ENCODE measurements around the gene PRM3. TPM values are rescaled to one million over a fixed set of nuclear protein-coding genes. Genes with fewer than 3 reads are reported as not detected.

The PRM3 gene
- total RNA-seq (2022) (not detected in 2 replicates), Bru-seq, nascent RNA (not detected), BruChase-seq, experiment 1, labeled RNA remaining after a 6-hour chase (not detected), BruChase-seq, experiment 2, labeled RNA remaining after a 2-hour chase (not detected)
- long read RNA-seq, result 0 reads

DNA sequence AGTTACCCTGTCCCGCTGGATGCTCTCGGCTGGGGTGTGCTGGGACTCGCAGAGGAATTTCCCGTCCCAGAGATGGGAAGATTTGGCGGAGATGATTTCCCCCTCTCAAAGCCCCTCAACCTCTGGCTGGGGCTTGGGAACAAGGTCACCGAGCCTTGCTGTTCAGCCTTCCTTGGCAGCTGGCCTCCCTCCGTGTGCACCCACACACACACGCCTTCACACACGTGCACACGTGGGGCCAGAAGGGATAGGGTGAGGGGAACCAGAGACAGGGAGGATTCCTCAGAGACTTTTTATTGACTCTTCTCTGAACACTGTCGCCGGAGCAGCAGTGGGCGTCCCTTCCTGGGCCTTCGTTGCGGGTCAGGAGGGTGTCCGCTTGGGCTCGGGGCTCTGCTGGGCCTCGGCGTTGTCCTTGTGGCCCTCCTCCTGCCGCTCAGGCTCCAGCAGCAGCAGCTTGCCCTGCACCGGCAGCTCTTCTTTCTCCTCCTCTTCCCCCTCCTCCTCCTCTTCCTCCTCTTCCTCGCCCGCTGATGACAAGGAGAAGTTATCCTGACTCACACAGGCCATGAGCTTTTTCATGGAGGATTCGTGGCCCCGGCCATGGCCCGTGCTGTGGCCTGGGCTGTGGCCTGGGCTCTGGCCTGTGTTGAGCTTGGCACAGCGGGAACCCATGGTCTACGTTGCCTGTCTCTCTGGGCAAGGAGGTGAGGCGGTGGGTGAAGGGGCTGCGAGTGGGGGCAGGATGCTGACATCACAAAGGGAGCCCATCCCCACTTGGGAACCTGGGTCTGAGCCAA, at the start of gene PRM3:
PRM3 (minus strand) TSS at position 709 of the 800 bp plus-strand sequence; CDS start at position 675, 34 bp downstream.
- POLR2A ChIA-PET, result no interaction called here
- no peak for TF ChIP-seq CTCF (IDR thresholded peaks at IDR 0.05; ENCODE audit: unreplicated experiment)
- intact Hi-C loops (cut with micrococcal nuclease), result no loop called here
- CTCF ChIA-PET, result interaction anchor here (2.8 kb wide), 1 partner anchor 309 kb away, joined by 9 read pairs; no protein-coding TSS in a partner anchor
- DNase-seq (ENCODE audit: unreplicated experiment), result no peak
- H3K36me3 Mint-ChIP-seq (ENCODE audit: insufficient read depth, unreplicated experiment), result no peaks in the 10 kb centered on the region
- no peak within 1 kb of the TSS for H3K27ac Mint-ChIP-seq (ENCODE audit: low read depth, unreplicated experiment)
- no TSS peak for BruUV-seq (replicated peaks)
- H3K4me1 Mint-ChIP-seq (ENCODE audit: insufficient read depth, unreplicated experiment), result peaks cover 6% of the 10 kb centered on the region
- peaks cover 27% of the 10 kb centered on the region for H3K27me3 Mint-ChIP-seq (ENCODE audit: insufficient read depth, unreplicated experiment)
- no peaks in the 10 kb centered on the region for H3K9me3 Mint-ChIP-seq (ENCODE audit: unreplicated experiment)
- no peak within 1 kb of the TSS for H3K4me3 Mint-ChIP-seq (ENCODE audit: unreplicated experiment)

- no peaks in the 10 kb centered on the region for H3K9me3 Mint-ChIP-seq (ENCODE audit: unreplicated experiment)
- intact Hi-C loops (cut with micrococcal nuclease), result no loop called here
- CTCF ChIA-PET, result no interaction called here
- POLR2A ChIA-PET, result no interaction called here
- DNase-seq (ENCODE audit: unreplicated experiment), result no peak
- peaks cover 4% of the 10 kb centered on the region for H3K4me1 Mint-ChIP-seq (ENCODE audit: insufficient read depth, unreplicated experiment)
- no peaks in the 10 kb centered on the region for H3K36me3 Mint-ChIP-seq (ENCODE audit: insufficient read depth, unreplicated experiment)
- TF ChIP-seq CTCF (IDR thresholded peaks at IDR 0.05; ENCODE audit: unreplicated experiment), result no peak
- H3K4me3 Mint-ChIP-seq (ENCODE audit: unreplicated experiment), result no peak overlapping the region
- H3K27me3 Mint-ChIP-seq (ENCODE audit: insufficient read depth, unreplicated experiment), result no peaks in the 10 kb centered on the region
- no peak overlapping the region for H3K27ac Mint-ChIP-seq (ENCODE audit: low read depth, unreplicated experiment)
- BruUV-seq (replicated peaks), result no TSS peak
These were observed 49.4 kb upstream of the PRM3 start for GRCh38 chr16:11322823-11323222.

DNA sequence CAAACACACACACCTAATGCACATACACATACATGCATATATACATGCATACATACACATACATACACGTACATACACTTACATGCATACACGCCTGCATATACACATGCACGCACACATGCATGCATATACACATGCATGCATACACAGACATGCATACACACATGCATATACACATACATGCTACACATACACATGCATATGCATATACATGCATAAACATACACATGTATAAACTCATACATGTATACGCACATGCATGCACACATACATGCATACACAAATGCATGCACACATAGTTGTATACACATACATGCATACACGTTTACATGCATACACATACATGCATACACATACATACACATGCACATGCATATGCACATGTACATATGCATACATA, 48.2 kb upstream of the PRM3 start:
- intact Hi-C loops (cut with micrococcal nuclease), result no loop called here
- ChIA-PET CTCF (no interaction called here), POLR2A (no interaction called here)
- no peaks in the 10 kb centered on the region for H3K4me1 Mint-ChIP-seq (ENCODE audit: insufficient read depth, unreplicated experiment)
- H3K36me3 Mint-ChIP-seq (ENCODE audit: insufficient read depth, unreplicated experiment), result no peaks in the 10 kb centered on the region
- H3K4me3 Mint-ChIP-seq (ENCODE audit: unreplicated experiment), result no peak overlapping the region
- H3K27me3 Mint-ChIP-seq (ENCODE audit: insufficient read depth, unreplicated experiment), result no peaks in the 10 kb centered on the region
- no peak overlapping the region for H3K27ac Mint-ChIP-seq (ENCODE audit: low read depth, unreplicated experiment)
- no peak for TF ChIP-seq CTCF (IDR thresholded peaks at IDR 0.05; ENCODE audit: unreplicated experiment)
- no peak for DNase-seq (ENCODE audit: unreplicated experiment)
- BruUV-seq (replicated peaks), result no TSS peak
- H3K9me3 Mint-ChIP-seq (ENCODE audit: unreplicated experiment), result no peaks in the 10 kb centered on the region

- H3K4me3 Mint-ChIP-seq (ENCODE audit: unreplicated experiment), result no peak overlapping the region
These were observed 46.7 kb upstream of the PRM3 start for GRCh38 chr16:11320170-11320569.

More at GRCh38 chr16:11320170-11320569, 46.7 kb upstream of the PRM3 start:
- no peak for TF ChIP-seq CTCF (IDR thresholded peaks at IDR 0.05; ENCODE audit: unreplicated experiment)
- POLR2A ChIA-PET, result no interaction called here
- intact Hi-C loops (cut with micrococcal nuclease), result no loop called here
- CTCF ChIA-PET, result no interaction called here
- no peaks in the 10 kb centered on the region for H3K9me3 Mint-ChIP-seq (ENCODE audit: unreplicated experiment)
- DNase-seq (ENCODE audit: unreplicated experiment), result no peak
- no peaks in the 10 kb centered on the region for H3K36me3 Mint-ChIP-seq (ENCODE audit: insufficient read depth, unreplicated experiment)
- no TSS peak for BruUV-seq (replicated peaks)
- no peak overlapping the region for H3K27ac Mint-ChIP-seq (ENCODE audit: low read depth, unreplicated experiment)
- H3K4me1 Mint-ChIP-seq (ENCODE audit: insufficient read depth, unreplicated experiment), result no peaks in the 10 kb centered on the region
- H3K27me3 Mint-ChIP-seq (ENCODE audit: insufficient read depth, unreplicated experiment), result no peaks in the 10 kb centered on the region

Data from MCF 10A (cell line).